HL-60/S4 (cell line): Measurements from ENCODE around the gene MYH14.
"Not testable (repeated sequence)": the region's sequence is repeated elsewhere in the genome, so short reads cannot be mapped to it uniquely, and the experiment has no call there.

Experiments used
- in situ Hi-C: fragments of 300-500 bp; cut with MboI; formaldehyde crosslinking; loops from 2 replicates; pipeline ENCODE4 v1.14.3; 2022; ENCODE audit warnings: low sequenced_read_pairs

MYH14 gene

GRCh38 chr19:50330365-50331078 lies 127.1 kb downstream of the MYH14 start:
- in situ Hi-C loops, result no loop called here

GRCh38 chr19:50331221-50331993 lies 128.0 kb downstream of the MYH14 start:
- in situ Hi-C loops, result no loop called here

- in situ Hi-C loops, result no loop called here
Observed at GRCh38 chr19:50331994-50332243, 128.5 kb downstream of the MYH14 start.

DNA sequence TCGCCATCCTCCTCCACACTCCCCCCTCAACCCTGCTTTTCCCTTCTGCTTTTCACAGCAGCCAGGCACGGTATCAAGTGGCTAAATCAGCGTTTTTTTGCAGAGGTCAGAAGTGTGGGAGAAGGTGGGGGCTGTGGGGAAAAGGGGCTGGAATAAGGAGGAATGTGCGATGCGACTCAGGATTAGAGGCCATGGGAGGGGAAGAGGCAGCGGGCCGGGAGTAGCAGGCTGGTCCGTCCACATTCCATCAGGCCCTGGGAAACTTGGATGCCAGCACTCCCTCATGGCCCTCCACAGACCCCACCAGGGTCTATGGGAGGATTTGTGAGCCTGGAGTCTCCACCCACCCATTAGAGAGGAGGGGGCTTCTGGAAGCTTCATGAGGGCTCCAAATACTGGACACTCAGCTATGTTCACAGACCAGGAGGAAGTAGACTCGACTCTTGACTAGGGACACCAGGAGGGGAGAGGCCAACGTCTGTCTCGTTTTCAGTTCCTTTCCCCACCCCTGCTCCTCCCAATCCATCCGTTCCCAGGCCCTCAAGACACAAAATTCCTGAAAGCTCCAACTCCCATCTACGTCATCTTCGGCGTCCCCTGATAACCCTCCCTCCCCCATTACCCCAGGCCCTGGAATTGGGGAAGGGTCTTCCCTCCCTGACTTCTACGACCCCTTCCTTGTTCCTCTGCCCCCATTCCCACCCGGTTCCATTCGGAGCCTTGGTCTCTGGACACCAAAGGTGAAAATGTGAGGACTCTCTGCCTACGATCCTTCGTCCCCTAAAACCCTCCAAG lies 129.0 kb downstream of the MYH14 start:
- in situ Hi-C loops, result no loop called here

DNA sequence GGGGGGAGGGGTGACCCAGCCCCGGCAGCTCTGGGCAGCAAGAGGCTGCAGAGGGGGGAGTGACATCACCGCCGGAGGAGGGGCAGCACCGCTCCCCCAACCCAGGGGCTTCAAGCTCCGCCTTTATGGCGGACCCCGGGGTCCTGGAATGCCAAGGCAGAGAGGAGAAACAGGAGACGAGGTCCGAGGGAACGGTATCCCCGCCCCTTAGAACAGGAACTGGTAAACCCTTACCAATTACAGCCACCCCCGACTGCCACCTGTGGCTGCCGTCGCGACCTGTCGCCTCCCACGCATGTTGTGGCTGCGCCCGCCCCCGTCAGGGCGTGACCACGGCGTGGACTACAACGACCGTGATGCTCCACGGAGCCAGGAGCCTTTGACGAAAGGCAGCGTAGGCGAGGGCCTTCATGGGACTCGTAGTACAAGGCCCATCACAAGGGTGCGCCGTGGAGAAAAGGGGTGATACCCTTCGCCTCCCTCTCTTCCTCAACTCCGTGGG lies 129.9 kb downstream of the MYH14 start:
- in situ Hi-C loops, result no loop called here

- in situ Hi-C loops, result no loop called here
Observed at GRCh38 chr19:50333737-50334617, 130.6 kb downstream of the MYH14 start.

GRCh38 chr19:50334741-50335421 lies 131.5 kb downstream of the MYH14 start:
- in situ Hi-C loops, result no loop called here

DNA sequence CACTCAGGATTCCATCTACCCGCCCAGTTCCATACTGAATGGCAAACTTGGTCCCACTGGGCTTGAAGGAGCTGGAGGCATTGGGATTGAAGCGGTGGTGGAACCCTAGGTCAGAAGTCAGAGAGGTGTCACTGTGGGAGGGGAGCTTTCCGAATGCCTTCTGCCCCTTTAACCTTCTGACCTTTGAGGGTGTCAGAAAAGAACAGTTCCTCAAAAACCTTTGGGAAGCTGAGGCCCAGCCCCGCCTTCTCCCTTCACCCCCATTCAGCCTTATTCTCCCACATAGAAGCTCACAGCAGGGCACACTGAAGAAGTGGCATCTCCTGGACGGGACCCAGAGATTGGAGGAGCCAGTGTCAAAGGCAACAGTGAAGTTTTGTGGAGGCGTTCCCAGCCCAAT lies 133.6 kb downstream of the MYH14 start:
- in situ Hi-C loops, result not testable (repeated sequence)

DNA sequence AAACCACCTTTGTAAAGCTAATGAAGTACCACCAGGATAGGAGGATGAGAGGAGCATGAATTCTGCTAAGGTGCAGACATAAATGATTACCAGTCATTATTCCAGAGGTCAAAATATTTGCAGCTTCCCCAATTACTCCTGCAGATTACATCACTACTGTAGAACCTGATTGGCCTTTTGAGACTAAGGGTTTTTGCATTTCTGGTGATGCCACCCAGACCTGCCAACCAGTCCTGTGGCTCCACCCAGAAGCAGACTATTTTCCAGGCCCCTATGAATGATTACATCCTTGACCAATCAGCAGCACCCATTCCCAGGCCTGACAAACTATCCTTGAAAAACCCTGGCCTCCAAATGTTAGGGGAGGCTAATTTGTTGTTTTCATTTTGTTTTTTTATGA lies 136.9 kb downstream of the MYH14 start:
- in situ Hi-C loops, result no loop called here

GRCh38 chr19:50341091-50341564 lies 137.7 kb downstream of the MYH14 start:
- in situ Hi-C loops, result no loop called here

DNA sequence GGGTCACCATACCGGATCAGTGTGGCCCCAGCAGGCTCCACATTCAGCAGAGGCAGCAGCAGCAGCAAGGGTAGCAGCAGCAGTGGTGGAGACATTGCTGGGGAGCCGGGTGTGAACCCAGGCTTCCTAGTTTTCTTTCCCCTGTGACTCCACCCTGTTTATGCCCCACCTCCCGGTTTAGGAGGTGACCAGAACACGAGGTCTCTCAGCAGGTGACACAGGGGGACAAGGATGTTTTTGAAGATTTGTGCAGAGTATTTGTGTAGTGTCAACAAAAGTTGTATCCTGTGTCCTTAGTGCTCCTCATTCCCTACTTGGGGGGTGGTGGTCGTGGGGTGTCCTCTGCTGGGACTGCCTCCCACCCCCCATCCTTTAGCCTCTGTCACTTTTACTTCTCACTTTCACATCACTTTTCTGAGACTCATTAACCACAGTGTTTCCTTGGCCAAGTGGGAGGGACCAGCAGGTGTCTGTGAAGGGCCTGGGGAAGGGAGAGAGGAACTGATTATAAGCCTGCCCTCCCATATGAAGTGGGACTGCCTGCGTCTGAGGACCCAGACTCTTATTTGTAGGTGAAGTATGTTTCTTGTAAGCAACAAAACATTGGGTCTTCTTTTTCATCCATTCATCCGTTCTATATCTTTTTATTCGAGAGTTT lies 141.4 kb downstream of the MYH14 start:
- in situ Hi-C loops, result no loop called here

GRCh38 chr19:50347089-50347581 lies 143.7 kb downstream of the MYH14 start:
- in situ Hi-C loops, result not testable (repeated sequence)

GRCh38 chr19:50349277-50350057 lies 146.0 kb downstream of the MYH14 start:
- in situ Hi-C loops, result loop anchor here (10.0 kb wide), 1 partner anchor 435 kb away; no protein-coding TSS in a partner anchor

DNA sequence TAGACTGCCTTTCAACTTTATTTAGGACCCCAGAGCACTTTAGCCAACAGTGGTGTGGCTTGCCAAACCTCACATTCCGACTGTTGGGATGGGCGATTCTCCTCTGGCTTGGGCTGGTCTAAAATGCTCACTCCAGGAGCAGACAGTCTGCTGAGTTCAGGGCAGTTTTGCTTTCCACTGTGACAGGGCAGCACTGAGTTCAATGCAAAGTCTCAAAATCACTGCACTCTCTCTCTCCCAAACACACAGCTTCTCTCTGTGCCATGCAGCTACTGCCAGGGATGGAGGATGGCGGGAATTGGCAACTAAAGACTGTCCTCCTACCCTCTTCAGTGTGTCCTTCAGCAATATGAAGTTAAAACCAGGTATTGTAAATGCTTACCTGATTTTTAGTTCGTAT lies 148.8 kb downstream of the MYH14 start:
- in situ Hi-C loops, result loop anchor here (10.0 kb wide), 1 partner anchor 433 kb away; no protein-coding TSS in a partner anchor

GRCh38 chr19:50353487-50353880 lies 150.1 kb downstream of the MYH14 start:
- in situ Hi-C loops, result loop anchor here (10.0 kb wide), 1 partner anchor 431 kb away; no protein-coding TSS in a partner anchor

DNA sequence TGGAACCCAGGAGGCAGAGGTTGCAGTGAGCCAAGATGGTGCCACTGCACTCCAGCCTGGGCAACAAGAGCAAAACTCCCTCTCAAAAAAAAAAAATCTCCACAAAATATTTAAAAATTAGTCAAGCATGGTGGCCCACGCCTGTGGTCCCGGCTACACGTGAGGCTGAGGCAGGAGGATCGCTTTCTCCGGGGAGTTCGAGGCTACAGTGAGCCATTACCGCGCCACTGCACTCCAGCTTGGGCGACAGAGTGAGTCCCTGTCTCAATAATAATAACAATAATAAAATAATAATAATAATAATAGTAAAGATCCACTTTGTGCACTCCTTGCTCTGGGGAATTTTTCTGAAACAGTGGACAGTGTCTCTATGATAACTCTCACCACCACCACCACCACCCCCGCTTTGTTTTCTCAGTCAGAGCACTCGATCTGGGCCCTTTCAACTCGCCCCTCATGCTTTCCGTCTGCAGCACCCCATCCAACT lies 153.3 kb downstream of the MYH14 start:
- in situ Hi-C loops, result loop anchor here (10.0 kb wide), 1 partner anchor 428 kb away; no protein-coding TSS in a partner anchor

GRCh38 chr19:50357178-50358100 lies 154.0 kb downstream of the MYH14 start:
- in situ Hi-C loops, result loop anchor here (10.0 kb wide), 1 partner anchor 427 kb away; no protein-coding TSS in a partner anchor
